HG03354 (cell line): ENCODE results near the gene SEC14L3.
"Not testable (repeated sequence)": the region's sequence is repeated elsewhere in the genome, so short reads cannot be mapped to it uniquely, and the experiment has no call there.

Source experiments
- ATAC-seq: cut with Tn5 transposase; IDR thresholded peaks from one replicate; pipeline ENCODE4 v1.9.1; 2021; ENCODE audit warnings: mild to moderate bottlenecking; ENCODE audit not compliant: unreplicated experiment, poor library complexity, severe bottlenecking

The SEC14L3 gene

DNA sequence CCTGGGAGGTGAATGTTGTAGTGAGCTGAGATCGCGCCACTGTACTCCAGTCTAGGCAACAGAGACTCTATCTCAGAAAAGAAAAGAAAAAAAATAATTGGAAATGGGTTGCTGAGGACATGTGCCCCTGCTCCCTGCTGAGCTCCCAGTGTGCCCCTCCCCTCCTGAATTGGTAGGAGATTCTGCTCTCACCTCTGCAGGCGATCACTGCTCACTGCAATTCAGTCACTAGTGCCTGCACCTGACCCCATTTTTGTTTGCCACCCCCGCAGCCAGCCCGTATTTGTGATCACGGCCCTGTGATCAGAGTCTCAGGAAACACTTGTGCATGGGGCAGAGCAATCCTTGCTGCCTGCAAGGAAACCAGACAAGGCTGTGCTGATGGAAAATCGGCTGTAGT is 16.3 kb upstream of the SEC14L3 start:
- no peak for ATAC-seq

- ATAC-seq: no peak
Observed at GRCh38 chr22:30486661-30487115, 14.9 kb upstream of the SEC14L3 start.

- ATAC-seq: no peak
Observed at GRCh38 chr22:30486118-30486517, 14.3 kb upstream of the SEC14L3 start.

GRCh38 chr22:30485362-30485988 is 13.7 kb upstream of the SEC14L3 start:
- ATAC-seq: no peak

GRCh38 chr22:30483169-30483568 is 11.4 kb upstream of the SEC14L3 start:
- ATAC-seq: no peak

DNA sequence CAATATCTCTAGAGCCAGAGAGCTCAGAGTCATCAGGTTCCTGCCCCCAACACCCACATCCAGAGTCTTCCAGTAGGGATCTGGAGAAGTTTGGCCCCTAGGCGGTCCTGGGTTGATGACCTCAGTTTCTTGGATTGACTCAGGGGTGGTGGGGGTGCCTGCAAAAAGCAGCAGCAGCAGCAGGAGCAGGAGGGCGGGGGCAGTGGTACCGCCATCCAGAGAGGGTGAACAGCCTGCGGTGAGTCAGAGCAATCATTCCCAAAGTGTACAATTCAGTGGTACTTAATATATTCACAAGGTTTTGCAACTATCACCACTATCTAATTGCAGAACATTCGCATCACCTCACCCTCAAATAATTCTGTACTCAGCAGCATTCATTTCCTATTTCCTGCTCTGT is 9.9 kb upstream of the SEC14L3 start:
- ATAC-seq: no peak

DNA sequence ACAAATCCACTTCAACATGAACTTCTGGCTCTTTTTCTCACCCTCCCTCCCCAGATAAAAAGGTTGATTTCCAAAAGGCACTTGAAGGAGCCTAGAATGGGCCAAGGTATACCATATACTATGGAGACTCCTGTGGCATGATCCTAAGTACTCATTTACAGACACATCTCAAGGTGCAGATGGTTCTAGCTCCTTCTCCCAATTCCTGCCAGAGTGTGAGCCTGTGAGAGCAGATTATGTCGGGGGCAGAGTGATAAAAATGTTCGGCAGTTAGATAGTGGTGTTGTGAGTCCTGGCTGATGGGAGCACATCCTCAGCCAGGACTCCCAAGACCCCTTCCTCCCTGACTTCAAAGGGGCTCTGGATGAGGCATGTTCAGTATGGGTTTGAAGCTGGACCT is 8.2 kb upstream of the SEC14L3 start:
- ATAC-seq: no peak

DNA sequence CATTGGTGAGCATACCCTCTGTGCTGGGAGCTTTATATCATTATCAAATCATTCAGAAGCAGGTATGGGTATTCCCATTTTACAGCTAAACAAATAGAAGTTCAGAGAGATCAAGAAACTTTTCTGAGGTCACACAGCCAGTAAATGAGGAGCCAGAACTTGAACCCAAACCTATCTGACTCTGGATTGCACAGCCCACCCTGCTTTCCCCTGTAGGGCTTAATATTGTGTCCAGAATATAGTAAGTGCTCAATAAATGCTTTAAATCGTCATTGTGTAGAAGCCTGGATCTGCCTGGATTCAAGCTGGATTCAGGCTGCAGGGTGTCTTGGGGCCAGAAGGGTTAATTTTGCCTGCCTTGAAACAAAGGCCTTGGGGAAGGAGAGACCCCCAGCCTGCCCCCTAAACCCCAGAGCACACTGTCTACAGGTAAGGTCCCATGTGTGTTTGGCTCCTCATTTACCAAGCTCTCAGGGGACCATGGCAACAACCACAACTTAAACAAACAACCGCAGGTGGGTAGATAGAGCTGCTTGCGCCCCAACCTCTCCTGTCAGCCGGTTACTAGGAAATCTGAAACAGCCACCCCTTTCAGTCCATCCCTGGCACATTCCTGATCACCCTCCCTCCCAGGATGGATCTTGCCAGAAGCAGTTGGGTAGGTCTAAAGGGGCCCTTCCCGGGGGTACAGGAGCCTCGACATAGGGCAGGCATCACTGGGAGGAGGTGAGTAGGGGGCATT is 3.0 kb upstream of the SEC14L3 start:
- ATAC-seq: no peak

- no peak for ATAC-seq
Observed at GRCh38 chr22:30474121-30474520, 2.3 kb upstream of the SEC14L3 start.

DNA sequence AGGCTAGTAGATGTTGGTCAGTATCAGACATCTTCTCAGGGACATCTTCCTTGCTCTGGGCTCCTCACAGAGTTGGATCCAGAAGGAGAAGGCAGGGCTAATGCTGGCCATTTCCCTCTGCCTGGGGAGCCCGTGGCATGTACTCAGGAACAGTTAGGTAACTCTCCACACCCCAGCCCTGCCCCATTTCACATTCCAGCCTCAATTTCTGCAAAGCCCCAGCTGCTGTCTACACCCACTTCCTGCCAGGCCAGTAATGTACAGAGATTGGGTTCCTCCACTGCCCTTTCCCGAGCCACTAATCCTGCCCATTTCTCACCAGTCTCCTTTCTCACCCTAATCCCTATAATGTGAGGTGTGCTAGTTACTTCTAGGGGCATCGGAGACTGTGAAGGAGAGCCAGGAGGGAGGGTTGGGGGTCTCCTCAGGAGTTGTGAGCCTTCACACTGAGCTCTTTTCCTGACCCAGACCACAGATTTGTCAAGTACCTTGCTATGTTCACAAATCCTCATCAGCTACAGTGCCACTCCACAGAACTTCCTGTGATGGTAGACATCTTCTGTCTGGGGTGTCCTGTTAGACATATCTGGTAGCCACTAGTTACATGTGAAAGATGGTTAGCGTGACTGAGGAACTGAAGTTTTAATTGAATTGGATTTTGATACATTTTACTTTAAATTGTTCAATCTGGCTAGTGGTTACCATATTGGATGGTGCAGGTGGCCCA is 1.3 kb upstream of the SEC14L3 start:
- ATAC-seq: no peak

DNA sequence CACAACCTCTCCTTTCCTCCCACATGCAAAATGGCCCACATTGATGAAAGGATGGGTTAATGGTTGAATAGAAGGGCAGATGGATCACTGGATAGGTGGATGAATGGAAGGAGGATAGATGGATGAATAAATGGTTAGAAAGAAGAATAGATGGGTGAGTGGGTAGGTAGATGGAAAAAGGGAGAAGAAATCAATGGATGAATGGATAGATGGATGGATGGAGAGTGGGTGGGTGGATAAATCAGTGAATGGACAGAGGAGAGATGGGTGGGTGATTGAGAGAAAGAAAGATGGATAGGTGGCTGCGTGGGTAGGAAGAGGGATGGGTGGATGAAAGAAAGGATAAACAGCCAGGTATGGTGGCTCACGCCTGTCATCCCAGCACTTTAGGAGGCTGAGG is 1.2 kb downstream of the SEC14L3 start:
- no peak for ATAC-seq

- ATAC-seq: no peak
Observed at GRCh38 chr22:30469165-30469564, 2.7 kb downstream of the SEC14L3 start.

DNA sequence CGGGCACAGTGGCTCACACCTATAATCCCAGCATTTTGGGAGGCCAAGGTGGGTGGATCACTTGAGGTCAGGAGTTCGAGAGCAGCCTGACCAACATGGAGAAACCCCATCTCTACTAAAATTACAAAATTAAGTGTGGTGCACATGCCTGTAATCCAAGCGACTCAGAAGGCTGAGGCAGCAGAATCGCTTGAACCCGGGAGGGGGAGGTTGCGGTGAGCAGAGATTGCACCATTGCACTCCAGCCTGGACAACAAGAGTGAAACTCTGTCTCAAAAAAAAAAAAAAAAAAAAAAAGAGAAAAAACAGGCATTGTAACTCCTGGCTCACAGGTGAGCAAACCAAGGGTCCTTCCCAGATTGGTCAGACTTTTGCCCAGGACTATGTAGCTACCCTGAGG is 11.3 kb downstream of the SEC14L3 start:
- ATAC-seq: not testable (repeated sequence)

DNA sequence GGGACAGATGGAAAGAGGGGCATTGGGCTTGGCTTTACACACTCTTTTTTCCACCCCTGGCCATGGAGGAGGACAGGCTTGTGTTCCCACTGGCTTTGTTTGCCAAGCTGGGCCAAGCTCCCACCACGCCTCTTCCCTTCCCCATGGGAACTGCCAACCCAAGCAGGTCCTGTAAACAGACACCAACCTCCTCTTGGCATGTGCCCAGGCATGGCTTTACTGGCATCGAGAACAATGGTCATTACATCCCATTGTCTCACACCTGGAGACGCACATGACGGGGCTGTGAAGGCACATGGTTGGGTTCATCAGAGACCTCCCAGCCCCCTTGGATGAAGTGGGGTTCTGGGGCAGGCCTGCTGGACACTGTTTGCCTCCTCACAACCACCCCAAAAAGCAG is 11.7 kb downstream of the SEC14L3 start:
- no peak for ATAC-seq

DNA sequence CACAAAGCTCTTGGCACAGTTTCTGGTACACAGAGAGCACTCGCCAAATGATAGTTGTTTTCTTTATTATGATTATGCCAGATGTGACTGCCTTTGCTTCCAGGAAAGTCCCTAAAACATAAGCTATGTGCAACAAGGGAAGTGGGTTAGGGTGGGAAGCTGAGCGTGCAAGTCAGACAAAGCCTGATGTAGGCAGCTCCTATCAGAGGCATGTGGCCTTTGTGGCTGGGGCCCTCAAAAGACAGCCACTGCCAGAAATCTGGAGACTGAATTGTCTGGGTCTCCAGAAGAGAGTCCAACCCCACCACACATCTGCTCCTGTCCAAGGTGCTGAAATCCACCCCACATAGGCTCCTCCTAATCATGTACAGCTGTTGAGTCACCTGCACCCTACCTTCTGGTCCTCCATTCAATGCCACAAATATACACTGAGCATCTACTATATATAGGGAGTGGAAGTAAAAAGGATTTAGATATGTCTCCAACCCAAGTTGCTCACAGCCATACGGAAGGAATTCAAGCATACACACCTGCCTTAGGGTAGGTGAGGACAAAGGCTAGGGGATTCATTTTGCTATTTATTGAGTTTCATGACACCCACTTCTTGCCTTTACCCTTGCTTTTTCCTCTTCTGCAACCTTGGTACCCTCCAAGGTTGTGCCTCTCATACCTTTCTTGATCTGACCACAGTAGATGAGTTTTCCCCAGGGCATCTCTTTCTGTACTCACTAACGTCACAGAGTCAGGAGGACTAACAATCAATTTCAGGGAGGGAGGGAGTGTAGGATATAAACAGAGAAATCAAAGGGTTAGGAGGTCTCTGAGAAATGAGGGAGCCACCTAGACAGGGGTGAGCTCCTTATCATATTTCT is 12.4 kb downstream of the SEC14L3 start:
- ATAC-seq: no peak

- no peak for ATAC-seq
Observed at GRCh38 chr22:30457981-30458380, 13.8 kb downstream of the SEC14L3 start.

- ATAC-seq: no peak
Observed at GRCh38 chr22:30455075-30455840, 16.6 kb downstream of the SEC14L3 start.

GRCh38 chr22:30453731-30454510 is 17.9 kb downstream of the SEC14L3 start:
- ATAC-seq: no peak

DNA sequence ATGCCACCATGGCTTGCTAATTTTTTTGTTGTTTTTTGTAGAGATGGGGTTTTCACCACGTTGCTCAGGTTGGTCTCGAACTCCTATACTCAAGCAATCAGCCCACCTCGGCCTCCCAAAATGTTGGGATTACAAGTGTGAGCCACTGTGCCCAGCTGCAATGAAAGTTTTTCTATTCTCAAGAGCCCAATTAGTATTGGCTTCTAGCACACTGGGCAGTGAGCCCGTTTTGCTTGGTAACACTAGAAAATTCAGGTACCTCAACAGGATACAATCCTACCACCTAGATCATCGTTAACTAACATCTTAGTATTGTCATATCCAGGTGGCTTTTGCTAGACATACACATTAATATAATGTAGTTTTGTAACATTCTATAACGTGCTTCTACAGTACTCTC is 19.0 kb downstream of the SEC14L3 start:
- no peak for ATAC-seq
